ES-I3 (cell line): ENCODE measurements around the gene ENOX1.

Source experiments
- H3K36me3 ChIP-seq: 2 replicates; pipeline ENCODE4 v1.6.1; 2013; ENCODE audit warnings: mild to moderate bottlenecking, low read length, control low read depth, moderate library complexity; ENCODE audit not compliant: insufficient read depth
- H3K4me1 ChIP-seq: 2 replicates; pipeline ENCODE4 v1.6.1; 2013; ENCODE audit warnings: mild to moderate bottlenecking, control low read depth, low read length; ENCODE audit not compliant: insufficient read depth
- H3K9ac ChIP-seq: 2 replicates; pipeline ENCODE4 v1.6.1; 2013; ENCODE audit warnings: low read depth, mild to moderate bottlenecking, low read length, moderate library complexity
- H3K9me3 ChIP-seq: 2 replicates; pipeline ENCODE4 v1.6.1; 2013; ENCODE audit warnings: mild to moderate bottlenecking, low read length, moderate library complexity; ENCODE audit not compliant: control insufficient read depth, insufficient read depth

ENOX1 gene

GRCh38 chr13:43776006-43776405, 10.8 kb downstream of the ENOX1 start:
- no peaks in the 10 kb centered on the region for H3K9me3 ChIP-seq
- no peaks in the 10 kb centered on the region for H3K36me3 ChIP-seq
- H3K4me1 ChIP-seq = peaks cover 9% of the 10 kb centered on the region; the same call in 1 of the 2 replicates
- no peak overlapping the region for H3K9ac ChIP-seq

DNA sequence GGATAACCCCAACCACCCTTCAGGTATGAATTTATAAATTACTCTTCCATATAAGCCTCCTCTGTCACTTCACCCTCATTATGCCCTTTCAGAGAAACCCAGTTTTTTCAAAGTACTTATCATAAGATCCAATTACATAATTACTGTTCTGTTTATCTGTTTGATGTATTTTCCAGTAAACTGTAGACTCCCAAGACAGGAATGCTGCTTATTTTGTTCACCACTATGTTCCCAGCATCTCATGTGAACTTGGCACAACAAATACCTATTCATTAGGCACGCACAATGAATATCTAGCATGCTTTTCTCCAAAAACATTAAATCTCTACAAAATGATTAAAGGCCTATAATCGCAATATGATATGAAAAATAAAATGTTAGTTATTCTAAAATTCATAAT, 13.2 kb downstream of the ENOX1 start:
- no peaks in the 10 kb centered on the region for H3K9me3 ChIP-seq
- peaks cover 9% of the 10 kb centered on the region; the same call in 1 of the 2 replicates for H3K4me1 ChIP-seq

GRCh38 chr13:43770871-43771270, 15.9 kb downstream of the ENOX1 start:
- Histone ChIP-seq H3K9ac (no peak overlapping the region), H3K4me1 (no peaks in the 10 kb centered on the region), H3K9me3 (no peaks in the 10 kb centered on the region), H3K36me3 (no peaks in the 10 kb centered on the region)

More for the DNA sequence above, 13.2 kb downstream of the ENOX1 start:
- Histone ChIP-seq H3K36me3 (no peaks in the 10 kb centered on the region), H3K9ac (no peak overlapping the region)

- Histone ChIP-seq H3K36me3 (no peaks in the 10 kb centered on the region), H3K4me1 (no peaks in the 10 kb centered on the region), H3K9ac (no peak overlapping the region), H3K9me3 (no peaks in the 10 kb centered on the region)
Observed at GRCh38 chr13:43769529-43769928, 17.2 kb downstream of the ENOX1 start.

DNA sequence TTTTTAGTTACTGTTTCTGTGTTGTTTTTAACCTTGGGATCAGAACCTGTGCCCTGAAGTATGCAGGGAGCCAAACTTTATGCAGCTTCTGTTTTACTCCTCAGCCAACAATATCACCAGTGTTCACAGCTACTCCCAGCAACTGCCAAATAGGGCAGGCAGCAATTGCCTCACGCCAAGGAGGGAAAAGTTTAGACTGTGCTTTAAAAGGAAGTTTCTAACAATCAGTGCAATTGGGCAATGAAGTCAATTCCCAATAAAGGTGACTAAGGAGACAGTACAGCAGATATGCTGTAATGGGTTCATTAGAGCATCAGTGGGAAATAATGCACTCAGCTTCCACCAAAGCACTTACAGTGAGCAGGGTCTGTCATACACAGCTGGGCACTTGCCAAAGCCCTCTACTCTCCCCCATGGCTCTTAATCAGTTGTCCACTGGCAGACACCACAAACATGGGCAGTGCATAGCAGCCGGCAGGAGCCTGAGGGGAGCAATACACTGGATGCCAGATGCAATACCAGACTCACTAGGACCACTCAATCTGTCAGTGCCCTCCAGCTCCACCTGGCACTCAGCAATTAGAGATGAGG, 19.3 kb downstream of the ENOX1 start:
- H3K9ac ChIP-seq = no peak overlapping the region
- no peaks in the 10 kb centered on the region for H3K4me1 ChIP-seq
- no peaks in the 10 kb centered on the region for H3K9me3 ChIP-seq
- H3K36me3 ChIP-seq = no peaks in the 10 kb centered on the region

DNA sequence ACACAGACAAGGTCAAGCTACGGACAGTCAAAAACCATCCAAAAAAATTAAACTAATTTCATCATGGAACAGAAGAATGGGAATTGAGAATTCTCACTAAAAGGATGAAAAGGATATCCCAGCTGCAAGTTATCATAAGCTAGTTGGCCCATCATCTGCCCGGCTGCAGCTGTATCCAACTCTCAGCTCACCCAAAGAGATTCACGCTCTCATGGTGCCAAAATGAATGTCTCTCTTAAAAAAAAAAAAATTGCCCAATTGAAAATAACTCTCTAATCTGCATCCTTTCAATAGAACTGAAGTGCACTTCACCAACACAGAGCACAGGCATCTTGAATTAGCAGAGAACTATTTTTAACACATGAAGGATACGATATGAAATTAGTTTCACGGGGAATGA, 20.0 kb downstream of the ENOX1 start:
- no peak overlapping the region for H3K9ac ChIP-seq
- no peaks in the 10 kb centered on the region for H3K4me1 ChIP-seq
- no peaks in the 10 kb centered on the region for H3K9me3 ChIP-seq
- H3K36me3 ChIP-seq = no peaks in the 10 kb centered on the region

DNA sequence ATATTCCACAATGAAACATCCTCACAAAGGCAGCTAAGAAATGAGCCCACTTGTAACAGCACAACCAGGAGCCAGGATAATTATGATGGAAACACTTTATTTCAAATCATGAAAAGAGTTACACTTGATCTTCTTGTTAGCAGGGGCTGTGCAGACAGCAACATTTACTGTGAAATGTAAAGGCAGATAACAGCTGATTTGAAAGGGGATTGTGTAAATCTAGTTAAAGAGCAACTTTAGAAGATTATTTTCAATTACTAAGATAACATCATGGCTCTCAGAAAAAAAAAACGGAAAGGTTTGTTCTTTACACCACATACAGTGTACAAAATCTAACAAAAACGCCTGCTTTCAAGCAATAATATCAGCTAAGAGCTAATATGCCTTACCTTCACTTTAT, 22.4 kb downstream of the ENOX1 start:
- Histone ChIP-seq H3K36me3 (no peaks in the 10 kb centered on the region), H3K9ac (no peak overlapping the region), H3K4me1 (no peaks in the 10 kb centered on the region), H3K9me3 (no peaks in the 10 kb centered on the region)

GRCh38 chr13:43763143-43763759, 23.5 kb downstream of the ENOX1 start:
- H3K9ac ChIP-seq = no peak overlapping the region
- no peaks in the 10 kb centered on the region for H3K4me1 ChIP-seq
- H3K36me3 ChIP-seq = no peaks in the 10 kb centered on the region
- no peaks in the 10 kb centered on the region for H3K9me3 ChIP-seq

GRCh38 chr13:43761616-43762315, 25.0 kb downstream of the ENOX1 start:
- no peaks in the 10 kb centered on the region for H3K4me1 ChIP-seq
- no peak overlapping the region for H3K9ac ChIP-seq
- no peaks in the 10 kb centered on the region for H3K9me3 ChIP-seq
- H3K36me3 ChIP-seq = no peaks in the 10 kb centered on the region

- no peaks in the 10 kb centered on the region for H3K36me3 ChIP-seq
- no peaks in the 10 kb centered on the region for H3K4me1 ChIP-seq
- no peak overlapping the region for H3K9ac ChIP-seq
- no peaks in the 10 kb centered on the region for H3K9me3 ChIP-seq
Observed at GRCh38 chr13:43760257-43760656, 26.5 kb downstream of the ENOX1 start.

GRCh38 chr13:43758834-43759233, 27.9 kb downstream of the ENOX1 start:
- no peaks in the 10 kb centered on the region; the same call in 1 of the 2 replicates for H3K4me1 ChIP-seq
- no peaks in the 10 kb centered on the region for H3K9me3 ChIP-seq
- no peak overlapping the region for H3K9ac ChIP-seq
- no peaks in the 10 kb centered on the region for H3K36me3 ChIP-seq

GRCh38 chr13:43757266-43757665, 29.5 kb downstream of the ENOX1 start:
- Histone ChIP-seq H3K4me1 (no peaks in the 10 kb centered on the region; the same call in 1 of the 2 replicates), H3K36me3 (no peaks in the 10 kb centered on the region), H3K9ac (no peak overlapping the region), H3K9me3 (no peaks in the 10 kb centered on the region)

DNA sequence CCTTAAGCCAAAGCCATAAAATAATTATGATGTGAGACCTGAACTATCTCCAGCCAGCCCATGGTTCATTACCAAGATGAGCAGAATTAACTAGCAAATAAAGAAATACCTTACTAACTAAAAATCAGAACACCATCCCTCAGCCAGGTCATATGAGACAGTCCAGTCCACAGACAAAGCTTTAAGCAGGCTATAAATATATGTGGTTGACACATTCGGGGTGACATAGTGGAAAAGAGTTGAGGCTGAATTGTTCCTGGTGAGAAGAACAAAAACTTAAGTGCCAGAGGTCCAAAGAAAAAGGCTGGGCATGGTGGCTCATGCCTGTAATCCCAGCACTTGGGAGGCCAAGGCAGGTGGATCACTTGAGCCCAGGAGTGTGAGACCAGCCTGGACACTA, 30.9 kb downstream of the ENOX1 start:
- H3K9me3 ChIP-seq = no peaks in the 10 kb centered on the region
- no peaks in the 10 kb centered on the region for H3K36me3 ChIP-seq
- no peaks in the 10 kb centered on the region; the same call in 1 of the 2 replicates for H3K4me1 ChIP-seq
- H3K9ac ChIP-seq = no peak overlapping the region

GRCh38 chr13:43751624-43752023, 35.1 kb downstream of the ENOX1 start:
- no peaks in the 10 kb centered on the region; the same call in 1 of the 2 replicates for H3K4me1 ChIP-seq
- no peaks in the 10 kb centered on the region for H3K9me3 ChIP-seq
- H3K36me3 ChIP-seq = no peaks in the 10 kb centered on the region
- no peak overlapping the region for H3K9ac ChIP-seq

DNA sequence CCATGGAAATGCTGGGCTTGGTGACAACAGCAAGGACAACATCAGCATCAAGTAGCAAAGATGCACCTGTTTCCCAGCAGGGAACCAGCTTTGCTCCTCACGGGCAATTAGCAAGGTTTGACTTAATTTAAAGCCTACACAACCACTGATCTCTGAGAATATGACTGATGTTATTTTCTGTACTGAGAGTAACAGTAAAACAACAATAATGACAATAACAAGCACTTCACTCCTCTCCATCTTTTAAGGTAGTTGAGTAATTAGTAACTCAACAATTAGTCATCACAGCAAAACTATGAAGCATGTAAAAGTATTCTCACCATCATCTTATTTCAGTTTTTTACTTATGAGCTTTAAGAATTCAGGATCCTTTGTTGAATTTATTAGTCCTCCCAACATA, 37.3 kb downstream of the ENOX1 start:
- no peaks in the 10 kb centered on the region for H3K36me3 ChIP-seq
- H3K9me3 ChIP-seq = no peaks in the 10 kb centered on the region
- H3K4me1 ChIP-seq = no peaks in the 10 kb centered on the region
- H3K9ac ChIP-seq = no peak overlapping the region
